G401 (cell line): Measurements from ENCODE around the gene RTF2. TPM values are rescaled to one million over a fixed set of nuclear protein-coding genes. Genes with fewer than 3 reads are reported as not detected.
A peak's percentile ranks its signal among the peaks of the same experiment; 100 is the strongest.

Experiments used
- DNase-seq: peaks from one replicate; pipeline ENCODE4 v3.0.0-alpha.2; 2015; ENCODE audit warnings: low spot score
- in situ Hi-C: cut with HindIII; loops from 2 replicates; pipeline ENCODE4 v1.10.0; 2016; ENCODE audit warnings: low sequenced_read_pairs, mixed read lengths
- total RNA-seq: library from RNA; depleted of rRNA; stranded (reverse); fragments of >200 nt; shearing (Covaris generic); gene quantifications from 2 replicates; pipeline ENCODE4 v1.2.3, GENCODE V29; 2014; rRNA removed

The RTF2 gene
- total RNA-seq = 69.3 and 82.8 TPM in 2 replicates

- in situ Hi-C loops = no loop called here
- peak; percentile 94 for DNase-seq
Measured at GRCh38 chr20:56468316-56469076, at the start of gene RTF2. Gene RTF2, plus strand, starts transcription at chr20:56468627. Its CDS starts 71 bp downstream, at chr20:56468698.

GRCh38 chr20:56420028-56420427 lies 48.4 kb upstream of the RTF2 start:
- no peak for DNase-seq
- in situ Hi-C loops = no loop called here

GRCh38 chr20:56420940-56421688 lies 47.3 kb upstream of the RTF2 start:
- in situ Hi-C loops = no loop called here
- no peak for DNase-seq

- in situ Hi-C loops = no loop called here
- no peak for DNase-seq
Measured at GRCh38 chr20:56422076-56422823, 46.2 kb upstream of the RTF2 start.

- DNase-seq = no peak
- in situ Hi-C loops = no loop called here
Measured at GRCh38 chr20:56422824-56423189, 45.6 kb upstream of the RTF2 start.

GRCh38 chr20:56423211-56423610 lies 45.2 kb upstream of the RTF2 start:
- in situ Hi-C loops = no loop called here
- no peak for DNase-seq

- DNase-seq = no peak
- in situ Hi-C loops = no loop called here
Measured at GRCh38 chr20:56423886-56424285, 44.5 kb upstream of the RTF2 start.

- DNase-seq = no peak
- in situ Hi-C loops = no loop called here
Measured at GRCh38 chr20:56424931-56425330, 43.5 kb upstream of the RTF2 start.

GRCh38 chr20:56426026-56426425 lies 42.4 kb upstream of the RTF2 start:
- in situ Hi-C loops = no loop called here
- no peak for DNase-seq

GRCh38 chr20:56426926-56427325 lies 41.5 kb upstream of the RTF2 start:
- in situ Hi-C loops = no loop called here
- no peak for DNase-seq

- in situ Hi-C loops = no loop called here
- DNase-seq = no peak
Measured at GRCh38 chr20:56427797-56428196, 40.6 kb upstream of the RTF2 start.

GRCh38 chr20:56428410-56428809 lies 40.0 kb upstream of the RTF2 start:
- in situ Hi-C loops = no loop called here
- no peak for DNase-seq

GRCh38 chr20:56428881-56429280 lies 39.5 kb upstream of the RTF2 start:
- in situ Hi-C loops = no loop called here
- DNase-seq = no peak

GRCh38 chr20:56429502-56429901 lies 38.9 kb upstream of the RTF2 start:
- DNase-seq = no peak
- in situ Hi-C loops = no loop called here

- no peak for DNase-seq
- in situ Hi-C loops = no loop called here
Measured at GRCh38 chr20:56429941-56430340, 38.5 kb upstream of the RTF2 start.

GRCh38 chr20:56430461-56430860 lies 38.0 kb upstream of the RTF2 start:
- in situ Hi-C loops = no loop called here
- no peak for DNase-seq

GRCh38 chr20:56430957-56431356 lies 37.5 kb upstream of the RTF2 start:
- DNase-seq = no peak

GRCh38 chr20:56431471-56431870 lies 37.0 kb upstream of the RTF2 start:
- in situ Hi-C loops = no loop called here
- DNase-seq = no peak

More at GRCh38 chr20:56430957-56431356, 37.5 kb upstream of the RTF2 start:
- in situ Hi-C loops = no loop called here

- in situ Hi-C loops = no loop called here
- no peak for DNase-seq
Measured at GRCh38 chr20:56433221-56433879, 35.1 kb upstream of the RTF2 start.

GRCh38 chr20:56433880-56434255 lies 34.6 kb upstream of the RTF2 start:
- in situ Hi-C loops = no loop called here
- no peak for DNase-seq
